Esophagus squamous epithelium (tissue), 4 donors: ENCODE data around the gene LMNTD1.

ENCODE experiments used
- POLR2A ChIP-seq, 4 donors: fragments of 450-650 bp; IDR thresholded peaks; one replicate each; pipeline ENCODE4 v1.6.1; 2017; ENCODE audit warnings: antibody characterized with exemption in 4 of 4, mild to moderate bottlenecking in 4 of 4, moderate library complexity in 3 of 4
- TF ChIP-seq, protein P1 (sequence below), 6 experiments: fragments of 450-650 bp in 4 of 6; fragments of 200-600 bp in 2 of 6; sonication (generic) in 2 of 6; IDR thresholded peaks; one replicate each; pipeline ENCODE4 v1.5.1; 2016 to 2019; ENCODE audit warnings: antibody characterized with exemption in 6 of 6, mild to moderate bottlenecking in 4 of 6, moderate library complexity in 4 of 6

DNA sequence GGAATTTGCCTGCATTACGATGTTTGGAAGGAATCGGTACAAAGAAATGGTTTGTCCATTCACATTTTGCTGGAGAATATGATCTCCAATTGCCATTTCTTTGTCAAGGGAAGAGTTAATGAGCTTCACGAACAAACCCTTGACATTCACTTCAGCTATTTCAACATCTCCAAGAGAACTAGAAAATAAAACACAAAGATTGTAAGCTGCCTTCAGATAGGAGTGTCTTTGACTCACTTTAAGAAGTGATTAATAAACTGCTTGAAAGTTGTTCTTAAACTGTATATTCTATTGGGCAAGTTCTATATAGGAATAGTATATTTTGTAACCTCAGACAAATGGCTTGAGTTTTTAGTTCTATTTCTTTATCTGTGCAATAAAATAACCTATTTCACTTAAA is 26.3 kb downstream of the LMNTD1 start:
- TF ChIP-seq, protein P1, sequence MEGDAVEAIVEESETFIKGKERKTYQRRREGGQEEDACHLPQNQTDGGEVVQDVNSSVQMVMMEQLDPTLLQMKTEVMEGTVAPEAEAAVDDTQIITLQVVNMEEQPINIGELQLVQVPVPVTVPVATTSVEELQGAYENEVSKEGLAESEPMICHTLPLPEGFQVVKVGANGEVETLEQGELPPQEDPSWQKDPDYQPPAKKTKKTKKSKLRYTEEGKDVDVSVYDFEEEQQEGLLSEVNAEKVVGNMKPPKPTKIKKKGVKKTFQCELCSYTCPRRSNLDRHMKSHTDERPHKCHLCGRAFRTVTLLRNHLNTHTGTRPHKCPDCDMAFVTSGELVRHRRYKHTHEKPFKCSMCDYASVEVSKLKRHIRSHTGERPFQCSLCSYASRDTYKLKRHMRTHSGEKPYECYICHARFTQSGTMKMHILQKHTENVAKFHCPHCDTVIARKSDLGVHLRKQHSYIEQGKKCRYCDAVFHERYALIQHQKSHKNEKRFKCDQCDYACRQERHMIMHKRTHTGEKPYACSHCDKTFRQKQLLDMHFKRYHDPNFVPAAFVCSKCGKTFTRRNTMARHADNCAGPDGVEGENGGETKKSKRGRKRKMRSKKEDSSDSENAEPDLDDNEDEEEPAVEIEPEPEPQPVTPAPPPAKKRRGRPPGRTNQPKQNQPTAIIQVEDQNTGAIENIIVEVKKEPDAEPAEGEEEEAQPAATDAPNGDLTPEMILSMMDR (IDR thresholded peaks at IDR 0.05) = no peak
- no peak for TF ChIP-seq POLR2A (IDR thresholded peaks at IDR 0.05)
